Activated naive CD4-positive, alpha-beta T cell treated with anti-CD3 and anti-CD28 coated beads, Interleukin-2, amount 50 U/mL, for 16 hours (primary cell): ENCODE measurements around the gene NEUROD1.

ENCODE experiments used
- DNase-seq: peaks from one replicate; pipeline ENCODE4 v3.0.0-alpha.2; 2020

The NEUROD1 gene

DNA sequence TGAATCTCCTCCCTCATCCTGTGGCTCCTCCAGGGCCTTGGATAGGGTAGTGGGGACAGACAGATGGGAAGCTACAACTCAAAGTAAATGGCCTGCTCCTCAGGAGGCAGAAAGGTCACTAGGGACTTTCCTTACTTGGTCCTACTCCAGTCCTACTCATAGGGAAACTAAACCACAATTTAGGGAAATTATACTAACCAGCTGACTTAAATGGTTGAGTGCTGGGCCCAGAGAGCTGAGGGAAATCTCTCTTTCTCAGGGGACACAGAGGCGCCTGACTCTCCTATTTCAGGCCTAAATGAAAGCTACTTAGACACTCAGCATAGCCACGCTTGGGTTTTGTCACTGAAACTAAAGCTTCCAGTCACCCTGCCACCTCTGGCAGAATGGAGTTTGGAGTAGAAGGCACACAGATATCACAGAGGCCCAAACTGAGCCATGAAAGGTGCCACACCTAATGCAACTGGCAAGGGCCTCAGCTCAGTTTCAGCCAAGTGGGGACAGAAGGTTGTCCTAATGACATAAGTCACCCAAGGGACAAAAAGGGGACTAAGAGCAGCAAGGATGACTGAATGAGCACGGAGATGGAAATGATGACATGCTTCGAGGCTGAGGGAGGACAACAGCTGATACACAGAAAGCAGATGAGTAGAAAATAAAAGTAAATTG is 47.5 kb downstream of the NEUROD1 start:
- DNase-seq: no peak

DNA sequence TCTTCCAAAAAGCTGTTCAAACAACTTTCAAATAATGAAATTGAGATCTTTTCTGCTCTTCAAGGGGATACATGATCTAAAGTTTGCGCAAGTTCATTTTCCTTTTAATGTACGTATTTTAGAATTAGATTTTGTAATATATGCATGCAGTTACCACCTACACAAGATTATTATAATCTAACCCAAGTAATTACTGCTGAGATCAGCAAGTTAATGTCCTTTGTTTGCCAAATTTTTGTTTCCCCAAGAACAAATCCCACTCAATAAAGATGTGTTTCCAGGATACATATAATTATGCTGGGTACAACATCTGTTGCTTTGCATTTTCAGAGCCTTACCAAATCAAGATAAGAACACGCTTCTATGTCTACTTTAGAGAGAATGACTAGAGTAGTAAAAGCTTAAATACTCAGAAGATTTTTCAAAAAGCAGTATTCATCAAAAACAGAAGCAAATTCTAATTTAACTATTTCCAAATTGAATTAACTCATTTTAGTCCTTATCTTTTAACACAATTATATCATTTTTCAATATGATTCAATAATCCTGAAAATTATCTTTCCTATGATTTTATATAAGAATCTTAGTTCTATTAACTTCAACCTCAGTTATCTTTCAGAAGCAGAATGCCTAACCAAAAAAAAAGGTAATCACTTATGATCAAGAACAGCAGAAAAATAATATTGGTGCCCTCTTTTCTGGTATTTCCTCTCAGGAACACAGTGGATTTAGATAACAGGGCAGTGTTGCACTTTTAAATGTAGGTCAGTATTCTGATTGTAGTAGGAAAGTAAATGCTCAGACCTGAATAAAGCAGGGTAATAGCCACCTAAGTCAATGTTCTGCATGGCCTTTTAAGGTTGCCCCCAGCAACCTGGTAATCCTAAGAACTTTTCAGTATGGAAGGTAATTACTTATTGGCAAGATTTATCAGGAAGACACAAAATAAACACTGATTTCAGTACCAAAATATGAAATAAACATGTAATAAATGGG is 51.4 kb downstream of the NEUROD1 start:
- DNase-seq: no peak

DNA sequence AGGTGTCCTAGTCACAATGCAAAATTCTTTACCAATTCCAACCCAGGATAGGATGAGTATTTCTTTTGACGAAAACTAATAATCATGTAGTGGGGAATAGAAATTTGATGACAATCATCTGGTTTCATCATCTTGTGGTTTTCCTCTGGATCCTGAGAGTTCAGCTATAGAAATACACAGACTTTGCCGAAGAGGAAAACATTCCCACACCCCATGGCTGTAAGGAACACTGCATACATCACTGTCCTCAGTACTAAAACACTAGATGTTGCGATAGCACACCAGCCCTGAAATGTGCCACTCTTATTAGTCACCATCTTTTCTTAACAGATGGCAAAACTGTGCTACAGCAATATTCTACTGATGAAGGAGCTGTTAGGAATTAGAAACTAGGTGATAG is 52.8 kb downstream of the NEUROD1 start:
- no peak for DNase-seq

DNA sequence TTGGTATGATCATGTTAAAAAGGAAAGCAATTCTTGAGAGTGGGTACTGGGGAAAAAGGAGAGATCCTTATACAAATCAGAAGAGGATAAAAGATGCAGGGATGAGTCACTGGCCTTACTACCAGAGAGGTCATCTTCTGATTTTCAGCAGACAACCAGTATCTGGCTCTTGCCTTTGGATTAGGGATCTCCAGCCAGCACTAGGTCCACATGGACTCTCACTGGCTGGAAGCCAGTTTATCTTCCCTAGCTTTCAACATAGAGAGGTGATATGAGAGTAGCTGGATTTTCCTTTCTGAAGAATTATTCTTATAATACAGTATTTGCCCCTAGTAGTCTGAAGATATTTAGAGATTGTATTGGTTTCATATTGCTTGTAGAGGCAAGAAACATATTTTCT is 53.6 kb downstream of the NEUROD1 start:
- DNase-seq: no peak
